ENCODE measurements around the gene C1orf35. TPM values are rescaled to one million over a fixed set of nuclear protein-coding genes. Genes with fewer than 3 reads are reported as not detected.

Gene C1orf35
- total RNA-seq, 4 donors from 2014 or later, result 10.6 to 18.6 (median 12.6) TPM; not detected in 1

GRCh38 chr1:228150461-228151179 is 47.5 kb upstream of the C1orf35 start:
- DNase-seq, result peak; percentile 92
- TF ChIP-seq POLR2A (IDR thresholded peaks at IDR 0.05), result no peak
- TF ChIP-seq, protein P1, sequence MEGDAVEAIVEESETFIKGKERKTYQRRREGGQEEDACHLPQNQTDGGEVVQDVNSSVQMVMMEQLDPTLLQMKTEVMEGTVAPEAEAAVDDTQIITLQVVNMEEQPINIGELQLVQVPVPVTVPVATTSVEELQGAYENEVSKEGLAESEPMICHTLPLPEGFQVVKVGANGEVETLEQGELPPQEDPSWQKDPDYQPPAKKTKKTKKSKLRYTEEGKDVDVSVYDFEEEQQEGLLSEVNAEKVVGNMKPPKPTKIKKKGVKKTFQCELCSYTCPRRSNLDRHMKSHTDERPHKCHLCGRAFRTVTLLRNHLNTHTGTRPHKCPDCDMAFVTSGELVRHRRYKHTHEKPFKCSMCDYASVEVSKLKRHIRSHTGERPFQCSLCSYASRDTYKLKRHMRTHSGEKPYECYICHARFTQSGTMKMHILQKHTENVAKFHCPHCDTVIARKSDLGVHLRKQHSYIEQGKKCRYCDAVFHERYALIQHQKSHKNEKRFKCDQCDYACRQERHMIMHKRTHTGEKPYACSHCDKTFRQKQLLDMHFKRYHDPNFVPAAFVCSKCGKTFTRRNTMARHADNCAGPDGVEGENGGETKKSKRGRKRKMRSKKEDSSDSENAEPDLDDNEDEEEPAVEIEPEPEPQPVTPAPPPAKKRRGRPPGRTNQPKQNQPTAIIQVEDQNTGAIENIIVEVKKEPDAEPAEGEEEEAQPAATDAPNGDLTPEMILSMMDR (IDR thresholded peaks at IDR 0.05), result peak in 1 of 4 experiments; percentile 24
- intact Hi-C loops (cut with DNase I; ENCODE audit: low total_unique reads), result no loop called here
- Histone ChIP-seq H3K36me3 (no peaks in the 10 kb centered on the region), H3K9me3 (no peaks in the 10 kb centered on the region), H3K27me3 (no peaks in the 10 kb centered on the region), H3K4me1 (peaks cover 16 to 36% of the 10 kb centered on the region in 2 donors), H3K27ac (peak overlapping the region; percentile 88 to 91), H3K4me3 (peak overlapping the region in 1 of 2 donors; percentile 34)

DNA sequence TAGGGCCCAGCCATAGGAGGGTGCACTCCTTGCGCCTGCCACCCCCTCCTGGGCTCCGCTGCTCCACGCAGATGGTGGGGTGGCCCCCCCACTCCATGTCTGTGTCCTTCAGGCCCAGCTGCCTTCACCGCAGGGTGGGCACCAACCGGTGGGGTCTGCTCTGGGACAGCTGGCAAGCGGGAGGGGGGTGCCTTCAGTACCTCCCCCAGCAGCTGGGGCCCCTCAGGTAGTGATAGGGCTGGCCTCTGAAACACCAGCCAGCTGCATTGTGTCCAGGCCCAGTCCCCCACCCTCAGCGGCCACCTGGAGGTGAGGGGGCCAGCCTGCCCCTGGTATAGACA is 47.0 kb upstream of the C1orf35 start:
- H3K4me1 ChIP-seq, result peaks cover 16 to 36% of the 10 kb centered on the region in 2 donors
- peak overlapping the region; percentile 29 to 34 for H3K4me3 ChIP-seq

GRCh38 chr1:228149406-228150119 is 46.4 kb upstream of the C1orf35 start, which contains the start of gene GJC2:
Gene GJC2 (plus strand): TSS chr1:228149930. CDS start chr1:228157759, 7,829 bp downstream.
- Histone ChIP-seq H3K27ac (peak within 1 kb of the TSS; percentile 88 to 91), H3K4me3 (peak within 1 kb of the TSS; percentile 29 to 34), H3K27me3 (no peaks in the 10 kb centered on the region), H3K4me1 (peaks cover 16 to 36% of the 10 kb centered on the region in 2 donors), H3K9me3 (no peaks in the 10 kb centered on the region), H3K36me3 (no peaks in the 10 kb centered on the region)
- DNase-seq, result peak; percentile 73 to 84
- intact Hi-C loops (cut with DNase I; ENCODE audit: low total_unique reads), result no loop called here
- TF ChIP-seq, protein P1 (IDR thresholded peaks at IDR 0.05), result no peak
- peak in 1 of 2 donors; percentile 38 for TF ChIP-seq POLR2A (IDR thresholded peaks at IDR 0.05)

More for the DNA sequence above, 47.0 kb upstream of the C1orf35 start:
- intact Hi-C loops (cut with DNase I; ENCODE audit: low total_unique reads), result no loop called here
- H3K27ac ChIP-seq, result peak overlapping the region; percentile 88 to 91
- H3K27me3 ChIP-seq, result no peaks in the 10 kb centered on the region
- DNase-seq, result peak in 1 of 2 donors; percentile 45
- TF ChIP-seq, protein P1 (IDR thresholded peaks at IDR 0.05), result no peak
- TF ChIP-seq POLR2A (IDR thresholded peaks at IDR 0.05), result no peak
- H3K36me3 ChIP-seq, result no peaks in the 10 kb centered on the region
- H3K9me3 ChIP-seq, result no peaks in the 10 kb centered on the region

DNA sequence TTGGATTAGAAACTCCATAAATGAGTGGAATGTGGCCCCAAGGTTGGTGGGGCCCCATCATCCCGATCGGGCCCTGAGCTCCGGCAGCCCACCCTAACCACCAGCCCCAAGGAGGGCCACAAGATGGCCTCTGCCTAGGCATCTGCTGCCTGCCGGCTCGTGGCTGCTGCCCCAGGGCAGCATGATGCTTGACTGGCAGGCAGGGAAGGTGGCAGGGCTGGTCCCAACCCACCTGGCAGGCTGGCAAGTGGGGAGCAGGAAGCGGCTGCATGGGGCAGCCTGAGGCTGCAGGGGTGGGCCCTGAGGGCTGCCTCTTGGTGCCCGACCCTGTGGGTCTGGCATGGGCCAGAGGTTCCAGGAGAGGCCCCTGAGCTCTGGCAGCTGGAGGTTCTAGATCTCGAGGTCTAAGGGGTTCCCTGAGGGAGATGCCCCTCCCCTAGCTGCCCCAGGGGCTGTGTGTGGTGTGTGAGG is 45.8 kb upstream of the C1orf35 start:
- H3K4me1 ChIP-seq, result peaks cover 16 to 36% of the 10 kb centered on the region in 2 donors

More for the DNA sequence above, 45.8 kb upstream of the C1orf35 start:
- no peak for DNase-seq
- Histone ChIP-seq H3K9me3 (no peaks in the 10 kb centered on the region), H3K4me3 (peak overlapping the region in 1 of 2 donors; percentile 29), H3K36me3 (no peaks in the 10 kb centered on the region), H3K27ac (peak overlapping the region; percentile 88 to 91), H3K27me3 (no peaks in the 10 kb centered on the region)
- TF ChIP-seq POLR2A (IDR thresholded peaks at IDR 0.05), result no peak
- TF ChIP-seq, protein P1 (IDR thresholded peaks at IDR 0.05), result no peak
- intact Hi-C loops (cut with DNase I; ENCODE audit: low total_unique reads), result no loop called here

Measured in uterus (tissue), 4 donors.